GM12891 (cell line): ENCODE results near the gene CHURC1.

Source experiments
- DNase-seq: peaks from one replicate; pipeline ENCODE4 v3.0.0; 2011; ENCODE audit warnings: low spot score; ENCODE audit not compliant: insufficient read length
- FAIRE-seq: peaks from 2 replicates; lab custom pipeline; 2011; peaks lifted over from hg19 to GRCh38; lab: Jason Lieb, UNC
- PAX5 ChIP-seq: IDR thresholded peaks from 2 replicates; pipeline ENCODE4 v1.6.1; 2011; ENCODE audit warnings: low read length, moderate library complexity, mild to moderate bottlenecking; ENCODE audit not compliant: insufficient read depth, severe bottlenecking
- POLR2A ChIP-seq: IDR thresholded peaks from 2 replicates; pipeline ENCODE4 v1.6.1; 2011; ENCODE audit warnings: low read depth, low read length, control low read depth
- POLR2AphosphoS5 ChIP-seq: IDR thresholded peaks from 2 replicates; pipeline ENCODE4 v1.6.1; 2011; ENCODE audit warnings: low read depth, low read length, control low read depth
- POU2F2 ChIP-seq: IDR thresholded peaks from 2 replicates; pipeline ENCODE4 v1.6.1; 2011; ENCODE audit warnings: low read depth, mild to moderate bottlenecking, control low read depth, low read length, moderate library complexity
- SPI1 ChIP-seq: IDR thresholded peaks from 2 replicates; pipeline ENCODE4 v1.6.1; 2011; ENCODE audit warnings: low read depth, low read length, control low read depth
- TAF1 ChIP-seq: IDR thresholded peaks from 2 replicates; pipeline ENCODE4 v1.6.1; 2011; ENCODE audit warnings: low read depth, low read length, control low read depth

CHURC1 gene

DNA sequence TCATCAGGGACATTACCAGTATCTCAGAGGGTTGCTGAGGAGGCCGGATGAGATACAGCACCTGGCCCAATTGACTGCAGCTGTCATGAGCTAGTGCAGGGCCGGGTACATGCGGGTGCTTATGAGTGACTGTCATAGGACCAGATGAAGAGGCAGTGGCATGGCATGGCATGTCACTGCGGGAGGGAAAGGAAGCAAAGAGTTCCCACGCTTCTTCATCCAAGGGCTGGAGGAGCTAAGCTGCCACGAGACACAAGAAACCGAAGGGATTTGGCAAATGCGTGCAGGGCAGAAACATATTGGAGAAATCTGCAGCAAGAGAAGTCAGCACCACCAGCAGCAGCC lies 39.0 kb downstream of the CHURC1 start:
- DNase-seq = no peak
- FAIRE-seq = no peak
- TF ChIP-seq POU2F2 = no peak
- TF ChIP-seq SPI1 = no peak
- TF ChIP-seq POLR2AphosphoS5 = no peak
- TF ChIP-seq TAF1 = no peak
- TF ChIP-seq POLR2A = no peak
- TF ChIP-seq PAX5 = no peak

DNA sequence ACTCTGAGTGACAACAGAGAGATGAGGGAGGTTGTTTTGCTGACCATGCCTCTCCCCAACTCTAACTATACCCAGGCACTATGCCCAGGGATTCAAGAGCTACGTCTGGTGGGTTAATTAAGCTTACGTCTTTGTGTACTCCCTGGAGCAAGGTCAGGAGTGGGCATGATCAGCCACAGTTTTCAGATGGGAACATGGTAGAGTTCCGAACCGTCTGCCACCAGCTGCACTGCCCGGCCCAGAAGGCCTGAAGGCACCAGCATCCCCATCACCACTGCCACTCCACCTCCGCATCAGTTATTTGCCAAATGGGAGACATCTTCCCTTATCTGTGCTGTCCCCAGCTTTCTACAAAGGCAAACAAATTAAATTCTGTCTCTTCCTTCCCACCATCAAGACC lies 39.4 kb downstream of the CHURC1 start:
- no peak for TF ChIP-seq POLR2A
- no peak for TF ChIP-seq TAF1
- no peak for TF ChIP-seq SPI1
- no peak for TF ChIP-seq PAX5
- TF ChIP-seq POLR2AphosphoS5 = no peak
- DNase-seq = no peak
- FAIRE-seq = no peak

DNA sequence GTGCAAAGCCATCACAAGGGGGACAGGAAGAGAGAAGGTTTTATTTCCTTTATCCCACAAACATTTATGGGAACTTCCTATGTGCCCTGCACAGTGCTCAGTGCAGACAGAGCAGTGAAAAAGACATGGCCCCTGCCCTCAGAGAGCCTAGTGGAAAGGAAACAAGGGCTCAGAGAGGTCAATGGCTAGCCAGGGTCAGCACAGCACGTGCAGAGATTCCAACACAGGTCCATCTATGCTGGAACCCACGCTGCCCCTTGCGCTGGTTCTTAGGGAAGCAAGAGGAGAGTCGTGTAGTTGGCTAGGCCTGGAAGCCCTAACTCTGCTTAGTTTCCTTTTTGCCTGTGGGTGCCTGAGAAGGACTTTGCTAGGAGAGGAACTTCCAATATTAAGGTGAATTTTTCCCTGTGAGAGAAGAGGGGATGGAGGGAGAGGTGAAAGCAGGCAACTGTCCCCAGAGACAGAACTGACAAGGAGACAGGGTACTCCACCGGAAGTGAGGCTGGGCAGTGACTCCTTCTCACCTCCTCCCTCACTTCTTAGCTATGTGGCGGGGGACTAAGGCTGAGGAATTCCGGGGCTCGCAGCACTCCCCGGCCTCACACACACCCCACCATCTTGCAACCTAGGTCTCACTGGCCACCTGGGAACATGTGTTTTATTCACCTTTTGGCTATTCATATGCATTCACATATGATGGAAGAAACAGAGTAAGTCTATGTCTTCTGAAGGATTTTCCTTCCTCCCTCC lies 40.4 kb downstream of the CHURC1 start:
- DNase-seq (no peak), FAIRE-seq (no peak)
- no peak for TF ChIP-seq POLR2A

DNA sequence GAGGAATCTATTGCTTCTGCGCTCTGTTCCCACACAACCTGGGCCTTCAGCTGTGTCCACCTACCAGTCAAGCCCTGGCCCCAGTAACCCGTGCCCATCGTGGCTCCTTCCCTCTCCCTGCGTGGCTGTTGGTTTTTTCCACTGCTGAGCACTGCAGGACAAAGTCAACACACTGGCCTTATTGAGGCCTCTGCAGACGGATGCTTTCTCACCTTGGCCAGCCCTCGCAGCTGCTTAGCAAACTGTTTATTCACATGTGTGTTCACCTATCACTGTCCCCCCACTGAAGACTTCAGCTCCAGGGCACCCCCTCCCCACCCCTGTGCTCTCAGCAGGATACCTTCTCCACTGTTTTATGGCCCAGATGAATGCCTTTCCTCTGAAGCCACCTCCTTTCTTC lies 41.0 kb downstream of the CHURC1 start:
- no peak for FAIRE-seq
- no peak for DNase-seq
- TF ChIP-seq SPI1 (no peak), PAX5 (no peak), TAF1 (no peak), POLR2AphosphoS5 (no peak), POLR2A (no peak), POU2F2 (no peak)

DNA sequence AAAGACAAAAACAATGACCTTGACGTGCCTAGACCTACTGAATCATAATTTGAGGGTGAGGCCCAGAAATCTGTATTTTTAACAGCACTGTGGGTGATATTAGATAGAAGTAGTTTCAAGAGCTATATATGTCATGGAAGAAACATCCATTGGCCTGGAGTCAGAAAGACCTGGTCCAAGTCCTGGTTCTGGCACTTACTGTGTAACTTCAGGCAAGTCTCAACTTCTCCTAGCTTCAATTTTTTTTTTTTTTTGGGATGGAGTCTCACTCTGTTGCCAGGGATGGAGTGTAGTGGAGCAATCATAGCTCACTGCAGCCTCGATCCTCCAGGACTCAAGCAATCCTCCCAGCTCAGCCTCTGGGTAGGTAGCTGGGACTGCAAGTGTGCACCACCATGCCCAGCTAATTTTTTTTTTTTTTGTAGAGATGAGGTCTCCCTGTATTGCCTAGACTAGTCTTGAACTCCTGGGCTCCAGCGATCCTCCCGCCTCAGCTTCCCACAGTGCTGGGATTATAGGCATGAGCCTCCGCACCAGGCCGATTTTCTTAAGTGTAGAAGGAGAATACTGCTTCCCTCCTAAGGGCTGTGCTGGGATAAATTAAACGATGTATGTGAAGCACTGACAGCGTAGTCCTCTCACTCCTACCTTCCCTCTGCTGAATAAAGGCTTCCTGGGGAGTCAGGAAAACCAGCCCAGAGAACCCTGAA lies 42.6 kb downstream of the CHURC1 start:
- TF ChIP-seq TAF1 = no peak
- no peak for TF ChIP-seq POU2F2
- TF ChIP-seq POLR2A = no peak
- no peak for TF ChIP-seq SPI1
- no peak for TF ChIP-seq POLR2AphosphoS5
- no peak for TF ChIP-seq PAX5
- FAIRE-seq = no peak
- no peak for DNase-seq

DNA sequence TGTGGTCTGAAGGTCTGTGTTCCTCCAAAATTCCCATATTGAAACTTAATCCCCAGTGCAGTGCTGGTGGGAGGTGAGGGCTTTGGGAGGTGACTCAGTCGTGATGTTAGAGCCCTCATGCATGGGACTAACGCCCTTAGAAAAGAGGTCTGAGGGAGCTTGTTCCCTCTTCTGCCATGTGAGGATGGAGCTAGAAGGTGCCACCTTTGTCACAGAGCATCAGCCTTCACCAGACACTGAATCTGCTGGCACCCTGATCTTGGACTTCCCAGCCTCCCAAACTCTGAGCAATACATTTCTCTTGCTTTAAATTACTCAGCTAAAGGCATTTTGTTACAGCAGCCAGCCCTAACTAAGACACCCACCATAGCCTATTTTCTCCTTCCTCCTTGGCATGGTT lies 43.9 kb downstream of the CHURC1 start:
- FAIRE-seq (no peak), DNase-seq (no peak)
- TF ChIP-seq SPI1 (no peak), POLR2A (no peak), PAX5 (no peak), TAF1 (no peak)

DNA sequence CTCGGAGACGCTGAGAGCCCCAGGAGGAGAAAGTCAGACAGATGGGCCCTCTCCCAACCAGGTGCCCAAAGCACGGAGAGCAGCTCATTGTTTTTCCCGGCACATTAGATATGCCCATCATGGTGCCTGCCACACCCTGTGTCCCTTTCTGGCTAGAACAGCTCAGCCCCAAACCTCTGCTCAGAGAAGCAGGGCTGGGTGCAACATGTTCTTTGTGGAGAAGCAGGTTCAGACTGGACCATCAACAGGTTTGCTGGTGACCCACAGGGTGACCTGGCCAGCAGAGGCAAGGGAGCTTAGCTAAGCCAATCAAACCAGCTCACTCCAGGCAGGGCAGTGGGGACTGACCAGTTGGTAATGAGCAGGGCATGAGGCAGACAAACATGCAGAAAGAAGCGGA lies 44.5 kb downstream of the CHURC1 start:
- FAIRE-seq = no peak
- TF ChIP-seq PAX5 (no peak), SPI1 (no peak), POLR2AphosphoS5 (no peak), POLR2A (no peak), TAF1 (no peak), POU2F2 (no peak)
- no peak for DNase-seq

DNA sequence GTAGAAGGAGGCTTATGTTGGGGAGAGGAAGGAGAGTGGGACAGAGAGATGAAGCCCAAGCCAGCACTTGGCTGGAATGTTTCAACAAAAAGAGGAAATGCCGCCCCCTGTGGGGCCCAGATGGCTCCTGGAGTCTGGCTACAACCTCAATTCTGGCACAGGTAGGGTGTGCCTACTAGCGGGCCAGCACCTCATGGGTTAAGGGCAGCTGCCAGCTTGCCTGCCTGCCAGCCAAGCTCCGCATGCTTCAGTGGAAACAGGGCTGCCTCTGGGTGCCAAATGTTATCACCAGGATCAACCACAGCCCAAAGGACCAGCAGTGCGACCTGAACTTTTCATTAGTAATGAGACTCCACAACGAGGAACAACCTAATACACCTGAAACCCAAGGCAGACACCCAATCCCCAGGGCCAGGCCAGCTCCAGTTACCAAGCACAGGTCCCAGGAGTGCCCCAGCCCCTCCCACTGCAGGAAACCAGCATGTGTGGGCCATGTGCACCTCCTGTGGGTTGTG lies 46.6 kb downstream of the CHURC1 start:
- FAIRE-seq = no peak
- TF ChIP-seq POLR2AphosphoS5 = no peak
- peak; percentile 30 for TF ChIP-seq SPI1
- no peak for TF ChIP-seq POLR2A
- TF ChIP-seq TAF1 = no peak
- TF ChIP-seq PAX5 = no peak
- no peak for DNase-seq

DNA sequence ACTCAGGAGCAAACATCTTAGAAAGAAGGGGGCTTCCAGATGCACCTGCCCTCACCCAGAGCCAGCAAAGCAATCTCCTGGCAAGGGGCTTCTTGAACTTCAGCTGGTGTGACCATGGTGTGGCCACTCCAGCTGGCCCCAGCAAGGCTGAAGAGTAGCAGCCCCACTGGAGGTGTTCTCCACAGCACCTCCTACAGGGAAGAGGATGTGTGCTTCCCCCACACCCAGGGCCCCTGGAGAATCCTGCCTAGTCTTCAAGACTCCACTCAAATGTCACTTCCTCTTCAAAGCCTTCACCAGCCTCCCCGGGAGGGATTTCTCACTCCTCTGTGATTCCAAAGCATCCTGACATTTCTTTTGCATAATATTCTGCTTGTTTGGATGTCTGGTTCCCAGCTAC lies 49.4 kb downstream of the CHURC1 start:
- DNase-seq = no peak
- TF ChIP-seq POLR2AphosphoS5 (no peak), TAF1 (no peak), POU2F2 (no peak), PAX5 (no peak), SPI1 (no peak; the same call in 1 of the 2 replicates), POLR2A (no peak)
- FAIRE-seq = no peak
